ENCODE results near the gene FYCO1. TPM values are rescaled to one million over a fixed set of nuclear protein-coding genes. Genes with fewer than 3 reads are reported as not detected.
A peak's percentile ranks its signal among the peaks of the same experiment; 100 is the strongest.

The FYCO1 gene
- total RNA-seq, 1 donor, result 57.8 TPM

GRCh38 chr3:46029953-46030543 lies 34.4 kb upstream of the FYCO1 start:
- DNase-seq (ENCODE audit: low read depth), result no peak
- TF ChIP-seq CTCF (IDR thresholded peaks at IDR 0.05; ENCODE audit: insufficient read depth, low read length), result no peak
- H3K4me3 ChIP-seq (ENCODE audit: low read depth, low read length), result no peak overlapping the region

GRCh38 chr3:46027736-46028397 lies 32.2 kb upstream of the FYCO1 start:
- TF ChIP-seq CTCF (IDR thresholded peaks at IDR 0.05; ENCODE audit: insufficient read depth, low read length), result no peak
- peak; percentile 4 for DNase-seq (ENCODE audit: low read depth)
- no peak overlapping the region for H3K4me3 ChIP-seq (ENCODE audit: low read depth, low read length)

- no peak for TF ChIP-seq CTCF (IDR thresholded peaks at IDR 0.05; ENCODE audit: insufficient read depth, low read length)
These were observed 31.5 kb upstream of the FYCO1 start, which contains the start of gene XCR1 for GRCh38 chr3:46027021-46027705. TSS of gene XCR1 (minus strand) at chr3:46027483. CDS start at chr3:46021947, 5,536 bp downstream.

GRCh38 chr3:46025139-46025538 lies 29.5 kb upstream of the FYCO1 start:
- H3K4me3 ChIP-seq (ENCODE audit: low read depth, low read length), result no peak overlapping the region
- no peak for DNase-seq (ENCODE audit: low read depth)
- TF ChIP-seq CTCF (IDR thresholded peaks at IDR 0.05; ENCODE audit: insufficient read depth, low read length), result no peak

More at GRCh38 chr3:46027021-46027705, 31.5 kb upstream of the FYCO1 start, which contains the start of gene XCR1:
- H3K4me3 ChIP-seq (ENCODE audit: low read depth, low read length), result no peak within 1 kb of the TSS
- no peak for DNase-seq (ENCODE audit: low read depth)

- no peak overlapping the region for H3K4me3 ChIP-seq (ENCODE audit: low read depth, low read length)
- no peak for TF ChIP-seq CTCF (IDR thresholded peaks at IDR 0.05; ENCODE audit: insufficient read depth, low read length)
- DNase-seq (ENCODE audit: low read depth), result peak; percentile 83
These were observed 28.5 kb upstream of the FYCO1 start for GRCh38 chr3:46024131-46024530.

GRCh38 chr3:46022909-46023785 lies 27.5 kb upstream of the FYCO1 start:
- DNase-seq (ENCODE audit: low read depth), result no peak
- H3K4me3 ChIP-seq (ENCODE audit: low read depth, low read length), result no peak overlapping the region
- TF ChIP-seq CTCF (IDR thresholded peaks at IDR 0.05; ENCODE audit: insufficient read depth, low read length), result no peak
